Stimulated activated CD8-positive, alpha-beta memory T cell treated with anti-CD3 and anti-CD28 coated beads, Interleukin-7, amount 100 ng/mL, for 1 hour (primary cell): ENCODE data around the gene PCNX2.
"Not testable (repeated sequence)": the region's sequence is repeated elsewhere in the genome, so short reads cannot be mapped to it uniquely, and the experiment has no call there.

Experiments
- DNase-seq, 2 donors: peaks; one replicate each; pipeline ENCODE4 v3.0.0-alpha.2; 2020; ENCODE audit warnings: low read depth in 2 of 2

PCNX2 gene

DNA sequence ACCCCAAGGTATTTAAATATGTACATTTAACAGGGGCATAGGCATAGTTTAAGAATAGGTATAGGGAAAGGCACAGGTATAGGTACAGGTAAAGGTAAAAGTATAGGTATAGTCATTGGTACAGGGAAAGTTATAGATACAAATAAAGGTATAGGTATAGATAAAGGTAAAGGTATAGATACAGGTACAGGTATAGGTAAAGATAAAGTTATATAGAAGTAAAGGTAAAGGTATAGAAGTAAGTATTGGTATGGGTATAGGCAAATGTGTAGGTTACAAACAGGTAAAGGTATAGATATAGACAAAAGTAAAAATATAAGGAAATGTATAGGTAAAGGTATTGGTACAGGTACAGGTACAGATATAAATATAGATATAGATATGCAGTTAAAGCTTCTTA, 137.2 kb downstream of the PCNX2 start:
- DNase-seq, result no peak

DNA sequence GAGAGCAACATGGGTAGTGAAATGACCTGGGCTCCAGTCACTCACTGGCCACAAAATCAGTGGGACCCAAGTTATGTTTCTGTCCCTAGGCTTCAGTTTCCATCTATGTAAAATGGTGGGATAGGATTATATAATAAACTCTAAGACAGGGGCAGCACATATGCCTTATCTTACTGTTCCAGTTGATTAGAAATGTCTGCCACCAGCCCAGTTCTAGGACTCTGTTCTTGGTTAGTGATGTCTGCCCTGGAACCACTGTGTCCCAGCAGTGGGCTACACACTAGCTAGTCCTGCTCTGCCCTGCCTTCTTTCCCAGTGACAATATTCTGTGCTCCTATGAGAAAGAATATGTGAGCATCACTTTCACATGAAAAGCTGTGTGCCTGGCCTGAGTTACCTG, 138.3 kb downstream of the PCNX2 start:
- DNase-seq, result no peak

DNA sequence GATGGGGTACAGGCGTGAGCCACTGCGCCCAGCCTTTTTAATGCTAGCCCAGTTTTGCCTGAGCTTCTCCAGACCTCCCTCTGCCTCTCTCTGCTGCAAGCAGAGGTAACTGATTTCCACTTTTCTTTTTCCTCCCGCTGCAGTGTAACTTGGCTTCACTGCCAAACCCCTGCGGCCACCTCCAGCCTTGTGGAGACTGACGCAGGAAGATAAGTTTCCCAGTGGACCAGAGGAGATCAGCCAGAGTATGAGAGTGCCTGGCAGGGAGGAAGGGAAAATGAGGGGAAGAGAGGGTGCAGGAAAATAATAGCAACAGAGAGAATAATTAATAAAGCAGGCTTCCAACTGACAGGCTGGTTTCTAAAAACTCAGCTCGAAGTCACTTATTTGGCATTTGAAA, 143.7 kb downstream of the PCNX2 start:
- DNase-seq, result no peak

DNA sequence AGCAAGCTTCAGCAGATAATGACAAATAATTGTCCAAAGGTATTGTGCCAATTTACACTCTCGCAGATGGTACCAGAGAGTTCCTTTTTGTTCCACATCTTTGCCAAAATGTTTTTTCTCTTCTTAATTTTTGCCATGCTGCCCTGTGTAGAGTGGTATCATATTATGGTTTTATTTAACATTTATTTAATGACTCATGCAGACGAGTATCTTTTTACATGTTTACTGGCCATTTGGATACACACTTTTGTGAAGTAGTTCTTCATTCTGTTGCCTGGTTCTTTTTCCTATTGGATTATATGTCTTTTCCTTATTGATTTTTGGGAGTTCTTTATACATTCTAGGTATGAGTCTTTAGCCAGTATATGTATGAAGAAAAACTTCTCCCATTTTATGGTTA, 151.1 kb downstream of the PCNX2 start:
- no peak for DNase-seq

DNA sequence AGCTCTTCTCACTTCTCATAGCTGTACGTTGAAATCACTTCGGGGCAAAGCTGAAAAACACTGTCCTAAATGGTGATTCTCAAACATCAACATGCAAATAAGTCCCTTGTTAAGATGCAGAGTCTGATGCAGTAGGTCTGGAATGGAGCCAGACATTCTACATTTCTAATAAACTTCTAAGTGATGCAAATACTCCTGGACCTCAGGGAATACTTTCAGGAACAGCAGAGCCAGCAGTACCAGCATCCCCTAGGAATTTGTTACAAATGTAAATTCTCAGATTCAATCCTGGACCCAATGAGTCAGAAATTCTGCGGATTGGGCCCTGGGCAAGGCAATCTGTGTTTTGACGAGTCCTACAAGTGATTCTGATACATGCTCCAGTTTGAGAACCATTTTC, 152.3 kb downstream of the PCNX2 start:
- no peak for DNase-seq

DNA sequence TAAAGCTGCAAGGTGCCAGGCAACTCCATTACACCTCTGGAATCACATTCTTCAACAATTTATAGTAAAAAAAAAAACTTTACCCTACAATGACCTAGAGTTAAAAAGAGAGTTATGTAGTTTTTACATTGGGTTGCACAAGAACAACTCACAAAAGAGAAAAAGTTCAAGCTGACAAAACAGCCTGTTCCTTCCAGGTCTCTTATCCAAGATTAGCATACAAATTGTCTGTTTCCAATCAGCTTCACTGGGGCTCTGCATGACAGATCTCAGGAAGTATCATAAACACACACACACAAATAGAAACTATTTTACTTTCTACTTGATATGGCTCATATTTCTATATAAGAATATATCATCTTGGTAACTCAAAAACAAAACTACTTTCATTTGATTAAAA, 154.6 kb downstream of the PCNX2 start:
- no peak for DNase-seq

DNA sequence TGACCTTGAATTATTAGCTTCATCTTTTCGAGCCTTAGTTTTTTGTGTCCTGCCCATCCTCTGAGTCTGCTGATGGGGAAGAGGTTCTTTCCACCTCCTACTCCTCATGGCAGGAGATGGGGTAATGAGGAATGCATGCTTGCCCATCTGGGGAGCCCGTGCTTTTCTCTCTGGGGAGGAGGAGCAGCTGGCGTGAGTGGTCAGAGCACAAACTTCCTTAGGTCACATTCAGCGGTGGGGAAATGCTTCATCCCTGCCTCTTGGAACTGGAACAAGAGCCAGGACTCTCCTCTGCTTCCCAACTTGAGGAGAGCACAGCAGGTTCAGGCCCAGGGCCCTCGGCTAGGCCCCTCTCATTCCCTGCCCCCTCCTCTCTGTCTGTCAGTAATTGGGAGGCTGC, 155.0 kb downstream of the PCNX2 start:
- no peak for DNase-seq

DNA sequence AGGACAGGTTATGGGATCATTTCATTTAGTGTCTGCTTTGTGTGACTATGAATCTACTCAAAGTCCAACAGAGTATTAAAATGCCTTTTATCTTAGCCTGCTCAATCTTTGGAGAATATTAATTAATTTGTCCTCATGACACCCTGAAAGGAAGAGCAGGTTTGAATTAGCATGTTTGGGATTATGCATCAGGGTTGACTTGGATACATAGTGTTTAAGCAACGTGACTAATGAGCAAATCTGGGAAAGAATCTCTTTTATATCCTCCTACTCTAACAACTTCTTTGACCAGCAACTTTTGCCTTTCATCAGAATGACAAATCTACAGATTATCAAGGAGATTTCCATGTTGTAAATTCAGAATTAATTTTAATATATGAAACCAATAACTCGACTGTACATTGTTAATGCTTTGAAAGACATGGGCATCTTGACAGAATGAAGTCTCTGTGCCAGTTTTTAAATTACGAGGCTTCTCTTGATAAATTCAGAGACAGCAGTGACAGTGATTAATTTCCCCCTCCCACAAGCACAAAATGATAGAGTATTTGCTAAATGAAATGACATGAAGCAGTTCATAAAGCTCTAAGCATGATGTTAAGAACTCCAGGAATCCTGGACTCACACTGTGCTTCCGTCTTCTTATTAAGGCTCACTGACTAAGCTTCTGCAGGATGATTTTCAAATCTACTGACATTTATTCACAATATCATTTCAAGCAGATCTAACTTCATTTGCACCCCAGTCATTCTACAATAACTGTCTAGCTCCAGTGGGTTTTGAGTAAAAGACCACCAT, 156.5 kb downstream of the PCNX2 start:
- DNase-seq, result no peak

DNA sequence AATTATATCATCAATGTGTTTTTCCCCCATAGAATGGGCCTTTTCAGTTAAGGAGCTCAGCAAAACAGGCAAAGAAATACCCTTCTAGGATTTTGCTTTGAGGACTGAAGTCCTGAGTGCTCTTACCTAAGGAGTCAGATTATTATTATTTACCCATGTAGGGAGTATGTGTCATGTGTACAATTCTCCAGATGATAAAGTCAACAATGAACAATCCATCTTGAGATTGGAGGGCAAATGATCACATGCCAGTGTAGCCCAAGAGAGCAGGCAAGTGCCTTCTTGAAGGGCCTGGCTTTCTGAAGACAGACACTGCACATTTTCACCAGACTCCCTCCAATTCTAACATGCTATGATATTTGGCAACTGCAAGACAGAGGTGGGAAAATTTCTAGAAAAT, 159.7 kb downstream of the PCNX2 start:
- DNase-seq, result no peak

DNA sequence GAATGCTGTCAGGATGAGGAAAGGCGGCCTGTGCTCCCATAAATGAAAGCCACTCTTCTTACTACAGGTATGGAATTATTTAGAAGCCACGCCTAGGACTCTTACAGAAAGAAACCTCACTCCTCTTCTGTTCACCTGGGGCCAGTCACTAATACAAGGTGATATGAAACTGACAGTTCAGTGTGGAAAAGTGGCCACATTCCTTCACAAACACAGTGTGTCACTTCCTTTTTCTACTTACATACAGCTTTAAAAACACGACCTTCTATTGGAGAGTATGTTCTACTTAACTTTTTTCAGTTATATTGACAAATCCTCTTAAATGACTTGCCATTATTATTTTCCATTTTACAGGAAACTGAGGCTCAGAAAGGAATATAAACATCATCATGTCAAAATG, 163.1 kb downstream of the PCNX2 start:
- no peak for DNase-seq

DNA sequence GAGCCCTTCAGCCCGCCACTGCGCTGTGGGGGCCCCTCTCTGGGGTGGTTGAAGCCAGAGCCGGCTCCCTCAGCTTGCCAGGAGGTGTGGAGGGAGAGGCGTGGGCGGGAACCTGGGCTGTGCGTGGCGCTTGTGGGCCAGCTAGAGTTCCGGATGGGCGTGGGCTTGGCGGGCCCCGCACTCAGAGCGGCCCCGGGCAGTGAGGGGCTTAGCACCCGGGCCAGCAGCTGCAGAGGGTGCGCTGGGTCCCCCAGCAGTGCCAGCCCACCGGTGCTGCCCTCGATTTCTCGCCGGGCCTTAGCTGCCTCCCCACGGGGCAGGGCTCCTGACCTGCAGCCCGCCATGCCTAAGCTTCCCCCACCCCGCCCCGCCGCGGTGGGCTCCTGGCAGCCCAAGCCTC, 166.5 kb downstream of the PCNX2 start:
- not testable (repeated sequence) for DNase-seq

DNA sequence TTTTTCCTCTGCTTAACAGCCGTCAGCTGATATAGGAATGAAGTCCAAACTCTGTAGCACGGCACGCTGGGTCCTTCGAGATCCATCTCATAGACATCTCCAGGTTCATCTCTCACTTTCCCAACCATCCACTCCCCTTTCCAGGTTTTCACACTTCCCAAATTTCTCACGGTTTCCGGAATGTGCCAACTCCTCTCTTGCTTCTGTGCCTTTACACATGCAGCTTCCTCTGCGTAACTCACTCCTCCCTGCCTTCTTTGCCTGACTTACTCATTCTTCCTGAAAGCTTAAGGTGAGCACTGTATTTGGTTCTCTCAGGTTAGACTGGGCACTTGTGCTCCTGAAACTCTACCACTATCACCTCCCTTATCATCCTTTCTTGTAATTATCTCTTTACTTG, 168.4 kb downstream of the PCNX2 start:
- DNase-seq, result no peak

DNA sequence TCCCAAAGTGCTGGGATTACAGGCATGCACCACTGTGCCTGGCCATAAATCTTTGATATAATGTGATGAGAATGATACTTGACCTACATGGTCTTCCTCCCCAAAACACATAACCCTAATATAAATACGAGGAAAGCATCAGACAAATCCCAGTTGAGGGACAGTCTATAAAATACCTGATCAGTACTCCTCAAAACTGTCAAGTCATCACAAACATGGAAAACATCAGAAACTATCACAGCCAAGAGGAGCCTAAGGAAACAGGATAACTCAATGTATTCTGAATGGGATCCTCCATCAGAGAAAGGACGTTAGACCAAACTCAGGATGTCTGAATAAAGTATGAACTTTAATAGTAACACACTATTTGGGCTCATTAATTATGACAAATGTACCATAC, 172.7 kb downstream of the PCNX2 start:
- no peak for DNase-seq

DNA sequence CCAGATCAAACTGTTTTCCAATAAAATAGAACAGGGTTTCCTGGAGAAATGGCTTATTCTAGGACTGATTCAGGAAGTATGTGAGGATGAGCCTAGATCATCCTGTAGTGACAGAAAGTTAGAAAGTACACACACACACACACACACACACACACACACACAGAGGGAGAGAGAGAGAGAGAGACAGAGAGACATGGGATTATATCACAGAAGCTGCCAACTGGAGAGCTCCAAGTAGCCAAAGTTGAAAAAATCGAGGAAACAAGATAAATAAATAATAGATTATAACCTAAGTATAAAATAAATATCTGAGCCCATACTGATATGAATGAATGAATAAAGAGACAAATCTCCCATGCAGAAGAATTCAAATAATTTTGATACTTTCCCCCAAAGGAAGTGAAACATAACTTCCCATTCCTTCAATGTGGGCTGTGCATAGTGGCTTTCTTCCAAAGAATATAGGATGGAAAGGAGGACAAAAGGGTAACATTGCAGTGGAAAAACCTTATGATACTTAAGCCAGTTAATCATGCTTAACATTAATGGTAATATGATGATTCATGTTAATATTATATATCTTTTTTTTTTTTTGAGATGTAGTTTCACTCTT, 173.5 kb downstream of the PCNX2 start:
- DNase-seq, result no peak

DNA sequence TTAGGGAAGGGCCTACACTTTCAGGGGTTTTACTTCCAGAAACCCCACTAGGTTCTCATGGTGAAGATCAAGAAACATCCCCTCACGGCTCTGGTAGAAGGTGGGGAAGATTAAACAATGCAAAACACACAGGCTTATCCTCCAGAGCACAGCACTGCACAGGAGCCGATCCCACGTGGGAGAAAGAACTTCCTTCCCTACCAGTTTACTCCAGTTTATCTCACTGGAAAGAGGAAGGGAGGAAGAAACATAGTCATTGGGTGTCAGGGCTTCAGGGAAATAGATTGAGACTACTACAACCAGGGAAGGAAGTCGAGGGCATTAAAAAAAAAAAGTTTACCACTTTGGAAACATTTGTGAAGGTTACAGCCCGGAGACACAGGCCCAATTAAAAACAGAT, 180.7 kb downstream of the PCNX2 start:
- DNase-seq, result no peak

DNA sequence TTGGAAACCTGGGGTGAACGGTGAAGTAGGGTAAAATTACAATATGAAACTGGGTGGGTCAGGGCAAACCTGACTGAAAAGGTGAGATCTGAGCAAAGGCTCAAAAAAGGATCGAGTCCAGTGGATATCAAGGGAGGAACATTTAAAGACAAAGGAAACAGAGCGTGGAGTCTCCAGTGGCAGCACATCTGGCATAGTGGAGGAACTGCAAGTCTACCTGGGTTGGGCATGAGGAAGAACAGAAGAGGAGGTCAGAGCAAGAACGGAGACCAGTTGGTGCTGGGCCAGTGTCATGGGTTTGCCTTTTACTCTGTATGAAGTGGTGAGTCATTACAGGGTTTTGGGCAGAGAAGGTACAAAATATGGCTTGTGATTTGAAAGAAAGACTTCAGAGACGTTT, 181.4 kb downstream of the PCNX2 start:
- DNase-seq, result no peak

DNA sequence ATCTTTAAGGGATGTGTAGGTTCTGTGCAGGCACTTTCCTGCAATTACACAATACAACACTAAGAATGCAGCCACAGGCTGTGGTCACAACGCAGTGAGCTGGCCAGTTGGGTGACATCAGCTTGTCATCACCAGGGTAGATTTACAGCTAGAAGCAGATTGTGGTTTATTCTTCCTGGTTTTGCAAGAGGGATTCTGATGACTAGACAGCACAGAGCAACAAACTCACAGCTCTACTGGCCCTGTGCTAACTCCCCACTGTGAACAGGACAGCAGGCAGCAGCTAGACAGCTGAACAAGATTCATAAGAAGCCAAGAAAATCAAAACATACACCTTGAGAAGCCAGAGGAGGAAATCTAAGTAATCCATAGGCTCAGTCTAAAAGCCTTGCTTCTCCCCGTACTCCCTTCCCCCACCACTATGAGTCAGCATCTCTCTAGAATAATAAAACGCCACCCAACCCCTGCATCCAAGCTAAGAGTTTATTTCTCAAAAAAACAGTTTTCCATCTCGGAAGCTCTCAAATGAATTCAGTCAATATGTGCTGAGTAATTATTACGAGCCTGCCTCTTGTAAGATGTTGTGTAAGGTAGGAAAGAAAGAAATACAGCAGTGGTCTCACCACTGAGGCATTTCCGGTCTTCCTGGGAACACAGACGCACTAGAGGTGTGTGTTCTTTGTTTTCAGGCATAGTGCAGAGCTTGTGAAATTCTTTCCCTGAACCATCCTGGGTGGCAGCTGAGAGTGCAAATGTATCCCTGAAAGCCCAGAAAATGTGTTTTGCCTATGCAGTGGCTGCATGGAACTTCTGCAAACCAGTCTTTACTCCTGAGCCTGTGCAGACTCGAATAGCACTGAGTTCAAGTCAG, 182.3 kb downstream of the PCNX2 start:
- no peak for DNase-seq

DNA sequence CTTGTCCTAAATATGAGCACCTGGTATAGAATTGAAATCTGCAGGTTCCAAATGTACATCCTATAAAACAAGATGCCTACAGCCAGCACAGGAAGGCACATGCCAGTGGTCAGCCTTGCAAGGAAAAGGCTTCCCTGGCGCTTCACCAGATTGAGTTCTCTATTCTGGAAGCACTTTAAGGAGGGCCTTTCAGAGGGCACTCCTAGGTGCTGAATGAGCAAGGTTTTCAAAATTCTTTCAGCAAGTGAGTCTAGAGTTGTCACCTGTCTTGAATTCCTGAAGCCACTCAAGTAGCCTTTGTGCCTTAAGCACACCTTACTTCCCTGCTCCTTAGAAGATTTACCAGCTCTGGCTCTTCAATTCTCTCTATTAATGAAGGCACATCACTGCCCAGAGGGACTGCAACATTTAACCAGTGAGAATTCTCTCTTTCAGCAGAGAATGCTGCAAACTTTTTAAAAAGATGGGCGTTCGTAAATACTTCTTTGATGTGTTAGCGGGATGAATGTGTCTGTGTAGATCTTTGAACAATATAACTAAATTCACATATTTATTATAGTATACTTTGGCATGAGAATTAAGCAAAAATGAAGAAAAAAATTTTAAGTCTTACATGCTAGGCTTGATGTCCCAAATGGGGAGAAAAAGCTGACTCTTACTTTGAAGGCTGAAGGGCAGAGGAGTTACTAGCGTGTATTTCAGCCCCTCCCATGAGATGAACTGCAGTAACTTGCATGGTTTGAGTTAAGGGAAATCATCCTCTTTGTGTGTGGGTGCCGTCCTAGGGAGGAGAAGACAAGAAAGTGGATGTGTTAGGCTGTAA, 183.1 kb downstream of the PCNX2 start:
- no peak for DNase-seq

DNA sequence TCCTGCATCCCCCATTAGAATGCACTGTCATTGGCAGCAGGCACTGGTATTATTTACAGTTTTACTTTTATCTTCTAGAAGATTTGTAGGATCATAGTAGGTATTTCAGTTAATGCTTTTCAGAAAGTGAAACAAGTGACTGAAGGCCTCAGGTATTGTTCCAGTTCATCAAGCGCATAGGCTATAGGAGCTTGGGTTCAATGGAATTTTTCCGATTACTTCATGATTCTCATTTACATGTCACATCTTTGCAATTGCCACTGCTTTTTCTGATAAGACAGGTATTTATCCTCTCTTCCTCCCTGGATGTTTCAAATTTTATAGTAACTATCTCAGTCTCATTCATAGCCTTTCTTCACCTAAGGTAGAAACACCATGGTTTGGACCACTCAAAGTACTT, 183.8 kb downstream of the PCNX2 start:
- DNase-seq, result no peak

DNA sequence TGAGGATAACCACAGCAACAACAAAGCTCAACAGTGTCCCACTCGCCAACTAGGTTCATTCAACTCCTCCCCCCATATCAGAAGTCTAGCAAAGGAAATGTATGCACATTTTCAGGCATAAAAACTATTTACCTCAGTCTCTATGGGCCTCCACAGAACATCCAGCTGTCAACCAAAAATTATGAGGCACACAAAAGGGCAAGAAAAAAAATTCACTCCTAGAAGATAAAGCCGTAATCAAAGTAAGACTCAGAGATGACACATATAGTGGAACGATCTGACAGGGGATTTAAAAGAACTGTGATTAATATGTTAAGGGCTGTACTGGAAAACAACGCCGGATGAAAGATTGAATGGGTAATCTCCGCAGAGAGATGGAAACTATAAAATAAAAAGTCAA, 186.4 kb downstream of the PCNX2 start:
- DNase-seq, result no peak

DNA sequence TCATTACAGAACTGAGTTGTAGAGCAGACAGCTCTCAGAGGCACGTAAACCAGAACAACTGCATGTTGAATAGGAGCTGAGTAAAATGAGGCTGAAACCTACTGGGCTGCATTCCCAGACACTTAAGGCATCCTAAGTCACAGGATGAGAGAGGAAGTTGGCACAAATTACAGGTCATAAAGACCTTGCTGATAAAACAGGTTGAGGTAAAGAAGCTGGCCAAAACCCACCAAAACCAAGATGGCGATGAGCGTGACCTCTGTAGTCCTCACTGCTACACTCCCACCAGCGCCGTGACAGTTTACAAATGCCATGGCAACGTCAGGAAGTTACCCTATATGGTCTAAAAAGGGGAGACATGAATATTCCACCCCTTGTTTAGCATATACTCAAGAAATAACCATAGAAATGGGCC, 187.8 kb downstream of the PCNX2 start:
- not testable (repeated sequence) for DNase-seq

DNA sequence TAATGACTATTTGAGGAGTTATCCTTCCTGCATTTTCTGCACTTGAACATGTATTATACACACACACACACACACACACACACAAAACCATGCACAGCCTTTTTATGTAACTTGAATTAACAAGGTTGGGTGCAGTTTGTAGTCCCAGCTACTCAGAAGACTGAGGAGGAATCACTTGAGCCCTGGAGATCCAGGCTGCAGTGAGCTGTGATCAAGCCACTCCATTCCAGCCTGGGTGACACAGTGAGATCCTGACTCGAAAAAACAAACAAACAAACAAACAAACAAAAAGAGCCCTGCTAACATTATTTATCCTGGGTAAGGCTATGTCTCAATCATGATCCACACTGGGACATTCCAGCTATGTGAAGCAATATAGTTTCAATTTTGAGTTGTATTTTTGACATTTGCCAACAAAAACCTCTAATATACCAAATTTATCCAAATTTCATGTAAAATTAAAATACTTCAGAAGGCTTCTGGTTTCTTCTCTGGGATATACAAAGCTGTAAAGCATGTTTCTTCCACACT, 188.3 kb downstream of the PCNX2 start:
- no peak for DNase-seq
